HepG2 (cell line): Measurements from ENCODE around the gene TSPAN31.

Source experiments
- TF ChIP-seq, protein P1 (sequence below): sonication (generic); formaldehyde crosslinking; IDR thresholded peaks from 2 replicates; pipeline ENCODE4; 2020; ENCODE audit warnings: missing genetic modification reagents, mild to moderate bottlenecking, borderline replicate concordance
- TF ChIP-seq, protein P2 (sequence below): sonication (generic); formaldehyde crosslinking; IDR thresholded peaks from 2 replicates; pipeline ENCODE4 v1.5.0; 2020; ENCODE audit warnings: mild to moderate bottlenecking, missing genetic modification reagents, moderate library complexity

DNA sequence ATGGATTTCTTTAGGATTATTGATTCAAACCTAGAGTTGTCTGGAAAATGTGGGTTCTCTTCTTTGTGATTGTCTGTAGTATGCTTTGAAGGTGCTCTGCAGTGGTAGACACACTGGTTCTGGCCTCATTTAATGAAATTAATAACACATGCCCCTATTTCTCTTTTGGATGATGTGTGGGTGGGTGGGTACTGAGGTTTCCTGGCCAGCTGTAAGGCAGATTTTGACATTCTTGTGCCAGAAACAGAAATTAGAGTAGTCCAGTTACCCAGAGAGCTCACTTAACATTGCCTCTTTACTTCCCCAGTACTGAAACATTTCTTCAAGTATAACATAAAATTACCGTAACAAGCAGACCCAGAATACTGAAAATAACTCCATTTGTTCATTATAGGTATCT, 52.2 kb downstream of the TSPAN31 start:
- TF ChIP-seq, protein P1, sequence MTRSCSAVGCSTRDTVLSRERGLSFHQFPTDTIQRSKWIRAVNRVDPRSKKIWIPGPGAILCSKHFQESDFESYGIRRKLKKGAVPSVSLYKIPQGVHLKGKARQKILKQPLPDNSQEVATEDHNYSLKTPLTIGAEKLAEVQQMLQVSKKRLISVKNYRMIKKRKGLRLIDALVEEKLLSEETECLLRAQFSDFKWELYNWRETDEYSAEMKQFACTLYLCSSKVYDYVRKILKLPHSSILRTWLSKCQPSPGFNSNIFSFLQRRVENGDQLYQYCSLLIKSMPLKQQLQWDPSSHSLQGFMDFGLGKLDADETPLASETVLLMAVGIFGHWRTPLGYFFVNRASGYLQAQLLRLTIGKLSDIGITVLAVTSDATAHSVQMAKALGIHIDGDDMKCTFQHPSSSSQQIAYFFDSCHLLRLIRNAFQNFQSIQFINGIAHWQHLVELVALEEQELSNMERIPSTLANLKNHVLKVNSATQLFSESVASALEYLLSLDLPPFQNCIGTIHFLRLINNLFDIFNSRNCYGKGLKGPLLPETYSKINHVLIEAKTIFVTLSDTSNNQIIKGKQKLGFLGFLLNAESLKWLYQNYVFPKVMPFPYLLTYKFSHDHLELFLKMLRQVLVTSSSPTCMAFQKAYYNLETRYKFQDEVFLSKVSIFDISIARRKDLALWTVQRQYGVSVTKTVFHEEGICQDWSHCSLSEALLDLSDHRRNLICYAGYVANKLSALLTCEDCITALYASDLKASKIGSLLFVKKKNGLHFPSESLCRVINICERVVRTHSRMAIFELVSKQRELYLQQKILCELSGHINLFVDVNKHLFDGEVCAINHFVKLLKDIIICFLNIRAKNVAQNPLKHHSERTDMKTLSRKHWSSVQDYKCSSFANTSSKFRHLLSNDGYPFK (CRISPR knock-in tag): no peak
- TF ChIP-seq, protein P2, sequence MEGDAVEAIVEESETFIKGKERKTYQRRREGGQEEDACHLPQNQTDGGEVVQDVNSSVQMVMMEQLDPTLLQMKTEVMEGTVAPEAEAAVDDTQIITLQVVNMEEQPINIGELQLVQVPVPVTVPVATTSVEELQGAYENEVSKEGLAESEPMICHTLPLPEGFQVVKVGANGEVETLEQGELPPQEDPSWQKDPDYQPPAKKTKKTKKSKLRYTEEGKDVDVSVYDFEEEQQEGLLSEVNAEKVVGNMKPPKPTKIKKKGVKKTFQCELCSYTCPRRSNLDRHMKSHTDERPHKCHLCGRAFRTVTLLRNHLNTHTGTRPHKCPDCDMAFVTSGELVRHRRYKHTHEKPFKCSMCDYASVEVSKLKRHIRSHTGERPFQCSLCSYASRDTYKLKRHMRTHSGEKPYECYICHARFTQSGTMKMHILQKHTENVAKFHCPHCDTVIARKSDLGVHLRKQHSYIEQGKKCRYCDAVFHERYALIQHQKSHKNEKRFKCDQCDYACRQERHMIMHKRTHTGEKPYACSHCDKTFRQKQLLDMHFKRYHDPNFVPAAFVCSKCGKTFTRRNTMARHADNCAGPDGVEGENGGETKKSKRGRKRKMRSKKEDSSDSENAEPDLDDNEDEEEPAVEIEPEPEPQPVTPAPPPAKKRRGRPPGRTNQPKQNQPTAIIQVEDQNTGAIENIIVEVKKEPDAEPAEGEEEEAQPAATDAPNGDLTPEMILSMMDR: no peak
